ENCODE data around the gene AFAP1. TPM values are rescaled to one million over a fixed set of nuclear protein-coding genes. Genes with fewer than 3 reads are reported as not detected.

AFAP1 gene
- total and polyA plus RNA-seq, 8 donors, result 23.6 to 31.4 (median 27.4) TPM

DNA sequence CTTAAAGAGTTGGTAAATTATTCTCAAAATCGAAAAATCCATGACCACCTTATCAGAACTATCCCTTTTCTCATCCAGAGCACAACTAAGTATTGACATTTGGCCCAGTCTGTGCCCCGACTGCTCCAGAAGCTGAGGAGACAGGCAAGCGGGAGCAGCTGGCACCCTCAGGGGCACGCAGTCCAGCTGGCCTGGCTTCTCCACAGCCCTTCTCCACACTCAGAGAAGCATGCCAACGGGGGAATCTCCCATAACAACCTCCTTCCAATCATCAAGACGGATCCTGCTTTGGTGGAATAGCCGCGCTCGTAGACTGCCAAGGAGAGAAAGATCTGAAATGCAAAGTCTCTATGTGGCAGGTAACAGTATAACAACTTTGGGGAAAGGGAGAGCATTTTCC lies 85.4 kb downstream of the AFAP1 start:
- DNase-seq, result no peak
- Histone ChIP-seq H3K4me3 (no peak overlapping the region), H3K9me3 (no peaks in the 10 kb centered on the region), H3K27ac (no peak overlapping the region), H3K27me3 (no peaks in the 10 kb centered on the region), H3K36me3 (peaks cover 0 to 26% of the 10 kb centered on the region in 2 donors), H3K4me1 (peaks cover 3 to 13% of the 10 kb centered on the region in 2 donors)
- intact Hi-C loops (cut with DNase I), result no loop called here
- TF ChIP-seq CTCF (IDR thresholded peaks at IDR 0.05), result no peak
- ATAC-seq, result no peak

DNA sequence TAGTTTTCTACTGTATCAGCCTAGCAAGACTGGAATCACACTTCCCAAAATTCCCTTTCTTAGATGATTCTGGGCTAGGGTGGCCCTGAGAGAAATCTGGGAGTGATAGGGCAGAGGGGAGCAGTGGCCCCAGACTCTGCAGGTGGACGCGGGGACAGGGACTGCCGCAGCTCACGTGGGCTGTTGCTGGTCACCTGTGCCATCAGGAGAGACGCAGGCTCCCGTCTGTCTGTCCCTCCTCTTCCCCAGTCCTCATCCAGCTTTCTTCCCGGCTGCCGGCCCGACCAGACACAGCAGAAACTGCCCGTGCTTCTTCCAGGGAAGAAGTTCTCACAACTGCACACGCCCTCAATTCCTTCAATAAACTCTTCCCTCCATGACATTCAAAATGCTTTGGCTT lies 86.4 kb downstream of the AFAP1 start:
- Histone ChIP-seq H3K4me3 (no peak overlapping the region), H3K9me3 (no peaks in the 10 kb centered on the region), H3K27me3 (no peaks in the 10 kb centered on the region), H3K27ac (no peak overlapping the region), H3K36me3 (peaks cover 0 to 26% of the 10 kb centered on the region in 2 donors), H3K4me1 (peaks cover 3 to 13% of the 10 kb centered on the region in 2 donors)
- no peak for DNase-seq
- TF ChIP-seq CTCF (IDR thresholded peaks at IDR 0.05), result no peak
- intact Hi-C loops (cut with DNase I), result no loop called here
- no peak for ATAC-seq

DNA sequence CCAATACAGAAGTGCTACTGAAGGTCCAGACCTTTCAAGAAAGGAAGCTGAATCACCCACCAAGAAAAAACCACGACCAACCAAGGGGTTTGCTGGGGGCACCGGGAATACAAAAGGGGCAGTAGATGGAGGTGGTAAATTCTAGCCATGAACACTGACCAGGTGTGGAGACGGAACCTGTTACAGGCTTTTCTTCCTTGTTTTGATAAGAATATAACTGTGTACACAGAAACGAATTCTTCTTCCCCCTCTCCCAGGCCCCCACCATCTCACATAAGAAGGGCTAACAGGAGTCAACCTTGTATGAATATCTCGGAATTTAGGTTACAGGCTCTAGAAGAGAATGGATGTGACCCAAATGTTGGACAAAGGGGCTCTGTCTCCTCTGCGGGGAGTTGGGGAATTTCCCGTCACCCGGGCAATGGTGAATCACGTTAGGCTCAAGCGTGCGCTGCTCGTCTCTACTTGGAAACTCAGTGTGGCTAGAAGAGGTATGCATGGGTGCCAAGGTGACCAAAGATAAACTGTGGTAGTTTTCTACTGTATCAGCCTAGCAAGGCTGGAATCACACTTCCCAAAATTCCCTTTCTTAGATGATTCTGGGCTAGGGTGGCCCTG lies 87.0 kb downstream of the AFAP1 start:
- H3K36me3 ChIP-seq, result peaks cover 0 to 26% of the 10 kb centered on the region in 2 donors

GRCh38 chr4:7850489-7850888 lies 89.2 kb downstream of the AFAP1 start:
- ATAC-seq (no peak), DNase-seq (no peak)
- Histone ChIP-seq H3K4me1 (no peaks in the 10 kb centered on the region), H3K36me3 (peaks cover 0 to 26% of the 10 kb centered on the region in 2 donors), H3K4me3 (no peak overlapping the region), H3K27ac (no peak overlapping the region), H3K9me3 (no peaks in the 10 kb centered on the region), H3K27me3 (no peaks in the 10 kb centered on the region)
- no peak for TF ChIP-seq CTCF (IDR thresholded peaks at IDR 0.05)
- intact Hi-C loops (cut with DNase I), result no loop called here

More for the DNA sequence above, 87.0 kb downstream of the AFAP1 start:
- DNase-seq (no peak), ATAC-seq (no peak)
- no peak overlapping the region for H3K4me3 ChIP-seq
- intact Hi-C loops (cut with DNase I), result no loop called here
- no peak overlapping the region for H3K27ac ChIP-seq
- no peaks in the 10 kb centered on the region for H3K9me3 ChIP-seq
- H3K27me3 ChIP-seq, result no peaks in the 10 kb centered on the region
- no peak for TF ChIP-seq CTCF (IDR thresholded peaks at IDR 0.05)
- H3K4me1 ChIP-seq, result peaks cover 0 to 9% of the 10 kb centered on the region in 2 donors

DNA sequence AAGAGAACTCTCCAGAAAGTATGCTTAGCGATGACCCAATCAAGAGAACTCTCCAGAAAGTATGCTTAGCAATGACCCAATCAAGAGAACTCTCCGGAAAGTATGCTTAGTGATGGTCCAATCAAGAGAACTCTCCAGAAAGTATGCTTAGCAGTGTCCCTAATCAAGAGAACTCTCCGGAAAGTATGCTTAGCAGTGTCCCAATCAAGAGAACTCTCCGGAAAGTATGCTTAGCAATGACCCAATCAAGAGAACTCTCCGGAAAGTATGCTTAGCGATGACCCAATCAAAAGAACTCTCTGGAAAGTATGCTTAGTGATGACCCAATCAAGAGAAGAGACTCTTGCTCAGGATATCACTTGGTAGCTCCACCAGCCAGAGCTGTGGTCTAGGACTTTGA lies 92.5 kb downstream of the AFAP1 start:
- Histone ChIP-seq H3K27ac (no peak overlapping the region), H3K9me3 (no peaks in the 10 kb centered on the region), H3K36me3 (peaks cover 0 to 11% of the 10 kb centered on the region in 2 donors), H3K27me3 (no peaks in the 10 kb centered on the region), H3K4me1 (peaks cover 0 to 6% of the 10 kb centered on the region in 2 donors), H3K4me3 (no peak overlapping the region)
- intact Hi-C loops (cut with DNase I), result no loop called here
- no peak for TF ChIP-seq CTCF (IDR thresholded peaks at IDR 0.05)
- ATAC-seq (no peak), DNase-seq (no peak)

Measured in left lung (tissue), 10 donors.